Smooth muscle cell (in vitro differentiated cells): ENCODE measurements around the gene PDZD2. TPM values are rescaled to one million over a fixed set of nuclear protein-coding genes. Genes with fewer than 3 reads are reported as not detected.

ENCODE experiments used
- DNase-seq: peaks from one replicate; lab custom pipeline; 2025; ENCODE audit not compliant: unreplicated experiment; lab: John Stamatoyannopoulos, UW
- H2AFZ ChIP-seq: fragments of 200-600 bp; sonication (generic); 2 replicates; pipeline ENCODE4 v1.6.0; 2016; ENCODE audit warnings: antibody characterized with exemption, low read depth, mild to moderate bottlenecking
- H3F3A ChIP-seq: fragments of 200-600 bp; sonication (generic); 2 replicates; pipeline ENCODE4 v1.6.0; 2017; ENCODE audit warnings: antibody characterized with exemption, low read depth
- H3K27ac ChIP-seq: fragments of 200-600 bp; sonication (generic); 2 replicates; pipeline ENCODE4 v1.5.1; 2016; ENCODE audit warnings: low read depth, mild to moderate bottlenecking
- H3K27me3 ChIP-seq: fragments of 200-600 bp; sonication (generic); 2 replicates; pipeline ENCODE4 v1.6.1; 2016; ENCODE audit warnings: low read depth, mild to moderate bottlenecking
- H3K36me3 ChIP-seq: fragments of 200-600 bp; sonication (generic); 2 replicates; pipeline ENCODE4 v1.5.1; 2016; ENCODE audit warnings: low read depth
- H3K4me1 ChIP-seq: fragments of 200-600 bp; sonication (generic); 2 replicates; pipeline ENCODE4 v1.5.1; 2016; ENCODE audit warnings: low read depth
- H3K4me2 ChIP-seq: fragments of 200-600 bp; sonication (generic); 2 replicates; pipeline ENCODE4 v1.6.0; 2016; ENCODE audit warnings: mild to moderate bottlenecking
- H3K4me3 ChIP-seq: fragments of 200-600 bp; sonication (generic); 2 replicates; pipeline ENCODE4 v1.5.1; 2016; ENCODE audit warnings: mild to moderate bottlenecking
- H3K79me2 ChIP-seq: fragments of 200-600 bp; sonication (generic); 2 replicates; pipeline ENCODE4 v1.6.0; 2016; ENCODE audit warnings: low read depth, mild to moderate bottlenecking
- H3K9ac ChIP-seq: fragments of 200-600 bp; sonication (generic); 2 replicates; pipeline ENCODE4 v1.6.0; 2016; ENCODE audit warnings: low read depth
- H3K9me3 ChIP-seq: fragments of 200-600 bp; sonication (generic); replicated peaks from 2 replicates; pipeline ENCODE4 v1.5.1; 2016; ENCODE audit warnings: low read depth
- H4K20me1 ChIP-seq: fragments of 200-600 bp; sonication (generic); 2 replicates; pipeline ENCODE4 v1.6.0; 2016; ENCODE audit warnings: low read depth
- CTCF ChIP-seq: fragments of 200-600 bp; sonication (generic); IDR thresholded peaks from 2 replicates; pipeline ENCODE4 v1.5.1; 2017; ENCODE audit warnings: borderline replicate concordance, mild to moderate bottlenecking, antibody characterized with exemption; ENCODE audit not compliant: insufficient read depth, poor library complexity, severe bottlenecking
- WGBS: methylation state at CpG from one replicate; pipeline ENCODE4 v1.1.7; 2016; ENCODE audit warnings: low lambda C conversion rate; 5-methylcytosine and 5-hydroxymethylcytosine counted together
- polyA plus RNA-seq: library from polyadenylated mRNA; unstranded; fragments of >200 nt; fragmentation: Nextera tagmentation; extraction: Ambion mirVana; gene quantifications from 2 replicates; pipeline ENCODE4 v1.2.1, GENCODE V29; 2016
- total RNA-seq: library from RNA; depleted of rRNA; stranded (reverse); fragments of >200 nt; gene quantifications from 2 replicates; pipeline ENCODE4 v1.2.3, GENCODE V29; 2014

The PDZD2 gene
- total and polyA plus RNA-seq, 2 experiments from 2014 or later: 3.2 to 4.1 TPM

GRCh38 chr5:31999470-31999869, 360.5 kb downstream of the PDZD2 start:
- Histone ChIP-seq H3K4me3 (no peak overlapping the region), H3K27ac (no peak overlapping the region), H3K36me3 (no peaks in the 10 kb centered on the region), H3F3A (no peaks in the 10 kb centered on the region), H3K79me2 (no peaks in the 10 kb centered on the region), H3K9me3 (no peaks in the 10 kb centered on the region), H3K27me3 (no peaks in the 10 kb centered on the region), H3K4me1 (no peaks in the 10 kb centered on the region), H3K9ac (no peak overlapping the region), H3K4me2 (no peak overlapping the region), H4K20me1 (no peaks in the 10 kb centered on the region), H2AFZ (no peak overlapping the region)
- TF ChIP-seq CTCF: no peak
- DNase-seq: no peak
- WGBS: 78% methylated on average over 5 of the region's 5 CpGs

- H3K79me2 ChIP-seq: no peaks in the 10 kb centered on the region
- no peaks in the 10 kb centered on the region for H3F3A ChIP-seq
- H3K27ac ChIP-seq: no peak overlapping the region
- no peak overlapping the region for H3K9ac ChIP-seq
- WGBS: 95% methylated on average over 11 of the region's 11 CpGs
- H2AFZ ChIP-seq: no peak overlapping the region
- no peaks in the 10 kb centered on the region for H4K20me1 ChIP-seq
- H3K4me1 ChIP-seq: no peaks in the 10 kb centered on the region
- H3K9me3 ChIP-seq: no peaks in the 10 kb centered on the region
- TF ChIP-seq CTCF: no peak
- DNase-seq: no peak
- H3K36me3 ChIP-seq: no peaks in the 10 kb centered on the region
- H3K4me3 ChIP-seq: no peak overlapping the region
- no peaks in the 10 kb centered on the region for H3K27me3 ChIP-seq
- H3K4me2 ChIP-seq: no peak overlapping the region
Observed at GRCh38 chr5:32000731-32001130, 361.8 kb downstream of the PDZD2 start.

- Histone ChIP-seq H3K36me3 (no peaks in the 10 kb centered on the region), H3K4me2 (no peak overlapping the region), H3K9ac (no peak overlapping the region), H3F3A (no peaks in the 10 kb centered on the region), H3K79me2 (no peaks in the 10 kb centered on the region), H3K4me3 (no peak overlapping the region), H3K9me3 (no peaks in the 10 kb centered on the region), H4K20me1 (no peaks in the 10 kb centered on the region), H3K27me3 (no peaks in the 10 kb centered on the region), H3K27ac (no peak overlapping the region), H3K4me1 (no peaks in the 10 kb centered on the region), H2AFZ (no peak overlapping the region)
- WGBS: 96% methylated on average over 10 of the region's 11 CpGs
- TF ChIP-seq CTCF: no peak
- DNase-seq: no peak
Observed at GRCh38 chr5:32001284-32001683, 362.4 kb downstream of the PDZD2 start.

GRCh38 chr5:32001707-32002106, 362.8 kb downstream of the PDZD2 start:
- no peaks in the 10 kb centered on the region for H3K4me1 ChIP-seq
- H3F3A ChIP-seq: no peaks in the 10 kb centered on the region
- no peaks in the 10 kb centered on the region for H3K36me3 ChIP-seq
- no peak for TF ChIP-seq CTCF
- no peak overlapping the region for H3K4me3 ChIP-seq
- DNase-seq: no peak
- H3K4me2 ChIP-seq: no peak overlapping the region
- H3K79me2 ChIP-seq: no peaks in the 10 kb centered on the region
- no peak overlapping the region for H2AFZ ChIP-seq
- no peaks in the 10 kb centered on the region for H4K20me1 ChIP-seq
- H3K27ac ChIP-seq: no peak overlapping the region
- no peak overlapping the region for H3K9ac ChIP-seq
- H3K9me3 ChIP-seq: no peaks in the 10 kb centered on the region
- 94% methylated on average over 11 of the region's 11 CpGs for WGBS
- no peaks in the 10 kb centered on the region for H3K27me3 ChIP-seq
